Astrocyte (in vitro differentiated cells and primary cell): Measurements from ENCODE around the gene PDCL2.

ENCODE experiments used
- EZH2 ChIP-seq: IDR thresholded peaks from 2 replicates; pipeline ENCODE4 v1.6.1; 2012; ENCODE audit warnings: mild to moderate bottlenecking, low read length, inconsistent platforms; ENCODE audit not compliant: insufficient read depth
- TF ChIP-seq, protein P1 (sequence below): IDR thresholded peaks from 2 replicates; pipeline ENCODE4 v1.5.1; 2011; ENCODE audit warnings: low read depth, mild to moderate bottlenecking, inconsistent platforms, low read length, moderate library complexity; ENCODE audit not compliant: insufficient read depth

GRCh38 chr4:55530167-55530566 is 61.9 kb downstream of the PDCL2 start:
- TF ChIP-seq, protein P1, sequence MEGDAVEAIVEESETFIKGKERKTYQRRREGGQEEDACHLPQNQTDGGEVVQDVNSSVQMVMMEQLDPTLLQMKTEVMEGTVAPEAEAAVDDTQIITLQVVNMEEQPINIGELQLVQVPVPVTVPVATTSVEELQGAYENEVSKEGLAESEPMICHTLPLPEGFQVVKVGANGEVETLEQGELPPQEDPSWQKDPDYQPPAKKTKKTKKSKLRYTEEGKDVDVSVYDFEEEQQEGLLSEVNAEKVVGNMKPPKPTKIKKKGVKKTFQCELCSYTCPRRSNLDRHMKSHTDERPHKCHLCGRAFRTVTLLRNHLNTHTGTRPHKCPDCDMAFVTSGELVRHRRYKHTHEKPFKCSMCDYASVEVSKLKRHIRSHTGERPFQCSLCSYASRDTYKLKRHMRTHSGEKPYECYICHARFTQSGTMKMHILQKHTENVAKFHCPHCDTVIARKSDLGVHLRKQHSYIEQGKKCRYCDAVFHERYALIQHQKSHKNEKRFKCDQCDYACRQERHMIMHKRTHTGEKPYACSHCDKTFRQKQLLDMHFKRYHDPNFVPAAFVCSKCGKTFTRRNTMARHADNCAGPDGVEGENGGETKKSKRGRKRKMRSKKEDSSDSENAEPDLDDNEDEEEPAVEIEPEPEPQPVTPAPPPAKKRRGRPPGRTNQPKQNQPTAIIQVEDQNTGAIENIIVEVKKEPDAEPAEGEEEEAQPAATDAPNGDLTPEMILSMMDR, result no peak
- TF ChIP-seq EZH2, result no peak
